Epithelial cell of esophagus (primary cell): ENCODE measurements around the gene PHF8.

ENCODE experiments used
- DNase-seq: peaks from one replicate; pipeline ENCODE4 v3.0.0; 2010; ENCODE audit warnings: low read depth
- H3K4me3 ChIP-seq: 2 replicates; pipeline ENCODE4 v1.5.1; 2011; ENCODE audit warnings: mild to moderate bottlenecking, low read length, control low read depth
- CTCF ChIP-seq: IDR thresholded peaks from 2 replicates; pipeline ENCODE4 v1.5.1; 2011; ENCODE audit warnings: low read depth, mild to moderate bottlenecking, low read length, control low read depth, inconsistent platforms; ENCODE audit not compliant: insufficient read depth; ENCODE audit errors: missing control alignments

The PHF8 gene

DNA sequence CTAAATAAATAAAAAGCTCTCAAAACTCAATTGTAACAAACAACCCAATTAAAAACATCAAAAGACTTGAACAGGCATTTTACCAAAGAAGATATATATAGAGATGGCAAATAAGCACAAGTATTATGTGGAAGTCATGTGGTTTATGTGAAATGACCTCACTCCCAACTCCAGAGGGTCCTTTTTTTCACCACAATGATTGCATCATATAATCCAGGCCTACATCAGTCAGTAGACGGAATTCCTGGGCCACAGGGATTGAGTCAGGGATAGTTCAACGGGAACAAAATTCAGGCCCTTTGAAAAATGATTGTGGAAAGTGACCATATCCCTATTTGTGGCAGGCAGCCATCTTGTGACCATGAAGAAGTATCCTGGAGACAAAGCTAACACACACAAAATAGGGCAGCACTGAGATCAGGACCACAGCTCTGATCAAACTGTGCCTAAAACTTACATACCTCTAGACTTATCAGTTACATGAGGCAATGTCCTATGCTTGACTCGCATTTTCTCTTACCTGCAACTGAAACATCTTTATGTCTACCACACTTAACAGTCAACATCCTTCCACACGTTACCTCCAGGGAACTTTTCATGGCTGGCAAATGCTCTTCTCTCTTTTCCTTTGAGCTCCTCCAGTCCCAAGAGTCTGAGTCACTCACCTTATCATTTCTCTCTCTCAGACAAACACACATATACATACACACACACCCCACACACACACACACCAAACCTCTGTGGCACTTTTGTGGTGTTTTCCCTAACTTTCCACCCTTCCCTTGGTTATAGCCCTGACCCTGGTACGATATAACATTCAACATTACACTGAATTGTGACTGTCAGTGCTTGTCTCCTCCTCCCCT, 113.5 kb downstream of the PHF8 start:
- DNase-seq = peak; percentile 4
- no peak overlapping the region for H3K4me3 ChIP-seq
- TF ChIP-seq CTCF = no peak

GRCh38 chrX:53926030-53926429, 118.2 kb downstream of the PHF8 start:
- TF ChIP-seq CTCF = no peak
- no peak for DNase-seq
- no peak overlapping the region for H3K4me3 ChIP-seq

GRCh38 chrX:53918702-53919101, 125.6 kb downstream of the PHF8 start:
- DNase-seq = no peak
- TF ChIP-seq CTCF = no peak
- H3K4me3 ChIP-seq = no peak overlapping the region

- no peak overlapping the region for H3K4me3 ChIP-seq
- no peak for TF ChIP-seq CTCF
These were observed 143.7 kb downstream of the PHF8 start for GRCh38 chrX:53900623-53901022.

DNA sequence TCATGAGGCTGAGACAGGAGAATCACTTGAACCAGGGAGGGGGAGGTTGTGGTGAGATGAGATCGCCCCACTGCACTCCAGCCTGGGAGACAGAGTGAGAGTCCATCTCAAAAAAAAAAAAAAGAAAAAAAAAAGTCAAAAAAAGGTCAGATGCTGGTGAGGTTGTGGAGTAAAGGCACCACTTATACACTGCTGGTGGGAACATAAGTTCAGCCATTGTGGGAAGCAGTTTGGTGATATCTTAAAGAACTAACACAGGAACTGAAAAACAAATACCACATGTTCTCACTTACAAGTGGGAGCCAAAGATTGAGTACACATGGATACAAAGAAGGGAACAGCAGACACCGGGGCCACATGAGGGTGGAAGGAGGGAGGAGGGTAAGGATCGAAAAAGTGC, 149.0 kb downstream of the PHF8 start:
- no peak for TF ChIP-seq CTCF
- H3K4me3 ChIP-seq = no peak overlapping the region
- no peak for DNase-seq

More at GRCh38 chrX:53900623-53901022, 143.7 kb downstream of the PHF8 start:
- DNase-seq = no peak
